HTERT RPE-1 (cell line): ENCODE data around the gene VASH1.

Experiments used
- in situ Hi-C: fragments of 300-500 bp; cut with MboI; formaldehyde crosslinking; loops from 4 replicates; pipeline ENCODE4 v1.14.3; 2020; ENCODE audit warnings: low sequenced_read_pairs

VASH1 gene

DNA sequence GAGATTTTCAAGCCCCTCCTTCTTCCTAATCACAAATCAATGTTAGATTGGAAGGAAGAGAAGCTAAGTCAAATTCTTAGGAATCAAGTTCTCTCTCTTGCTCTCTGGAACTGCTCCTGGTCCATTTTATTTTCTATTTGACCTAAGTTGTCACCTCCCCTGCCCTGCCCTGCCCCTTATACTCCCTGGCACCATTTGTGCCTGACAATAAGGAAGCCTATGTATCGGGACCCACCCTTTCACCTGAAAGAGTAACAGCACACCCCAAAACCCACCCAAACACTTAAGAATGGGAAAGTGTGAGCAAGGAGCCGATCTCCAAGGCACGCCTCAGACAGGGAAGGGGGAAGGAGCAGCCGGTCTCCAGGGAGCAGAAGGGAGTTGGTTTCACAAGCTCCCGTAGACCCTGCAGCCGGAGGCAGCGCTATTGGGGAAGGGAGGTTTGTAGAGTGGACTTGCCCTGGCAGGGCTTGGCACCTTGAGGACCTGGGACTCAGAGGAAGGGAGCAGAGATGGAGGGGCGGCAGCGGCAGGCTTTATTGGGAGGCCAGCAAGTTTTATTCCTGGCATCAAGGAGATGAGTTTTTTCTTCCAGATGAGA lies 66.5 kb downstream of the VASH1 start:
- in situ Hi-C loops: no loop called here

DNA sequence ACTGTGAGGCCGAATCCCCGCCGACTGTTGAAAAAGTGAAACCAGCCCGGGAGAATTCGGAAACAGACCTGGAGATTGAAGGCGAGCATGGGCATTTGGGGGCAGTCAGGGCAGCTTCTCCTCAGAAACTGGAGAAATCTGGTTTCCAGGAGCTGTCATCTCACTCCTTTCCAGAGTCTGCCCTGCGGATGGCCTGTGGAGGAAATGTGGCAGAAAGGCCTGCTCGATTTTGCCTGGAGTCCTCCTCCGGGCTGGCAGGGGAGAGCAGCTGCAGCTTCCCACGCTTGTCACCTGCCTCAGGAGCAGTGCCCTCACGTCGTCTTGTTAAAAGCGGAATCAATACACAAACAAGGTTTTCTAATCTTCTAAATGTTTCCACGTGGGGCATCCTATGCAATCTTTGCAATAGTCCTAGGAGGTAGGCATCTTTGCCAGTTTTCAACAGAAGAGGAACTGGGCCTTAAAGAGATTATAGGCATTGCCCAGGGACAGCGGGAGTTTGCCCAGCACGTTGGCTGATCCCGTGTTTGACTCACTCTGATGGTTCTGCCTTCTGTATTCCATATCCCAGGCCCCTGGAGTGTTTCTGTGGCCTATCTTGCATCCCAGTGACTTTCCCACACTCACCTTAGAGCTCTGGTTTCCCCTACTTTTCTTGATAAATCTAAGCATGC lies 67.2 kb downstream of the VASH1 start:
- in situ Hi-C loops: no loop called here

DNA sequence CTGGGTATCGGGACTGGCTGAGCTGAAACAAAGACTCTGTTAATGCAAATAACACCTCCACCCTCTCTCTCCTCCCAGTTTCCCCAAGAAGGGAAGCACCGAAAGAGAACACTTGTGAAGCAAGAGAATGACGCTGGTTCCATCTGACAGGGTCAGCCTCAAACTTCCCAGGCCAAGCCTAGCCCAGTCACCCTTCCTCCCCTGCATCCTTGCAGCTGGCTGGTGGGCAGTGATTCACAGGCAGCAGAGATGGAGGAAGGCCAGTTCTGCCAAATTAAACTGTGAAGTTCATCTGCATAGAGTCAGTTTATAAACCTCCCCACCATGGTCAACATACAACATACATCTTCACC lies 67.7 kb downstream of the VASH1 start:
- in situ Hi-C loops: no loop called here

DNA sequence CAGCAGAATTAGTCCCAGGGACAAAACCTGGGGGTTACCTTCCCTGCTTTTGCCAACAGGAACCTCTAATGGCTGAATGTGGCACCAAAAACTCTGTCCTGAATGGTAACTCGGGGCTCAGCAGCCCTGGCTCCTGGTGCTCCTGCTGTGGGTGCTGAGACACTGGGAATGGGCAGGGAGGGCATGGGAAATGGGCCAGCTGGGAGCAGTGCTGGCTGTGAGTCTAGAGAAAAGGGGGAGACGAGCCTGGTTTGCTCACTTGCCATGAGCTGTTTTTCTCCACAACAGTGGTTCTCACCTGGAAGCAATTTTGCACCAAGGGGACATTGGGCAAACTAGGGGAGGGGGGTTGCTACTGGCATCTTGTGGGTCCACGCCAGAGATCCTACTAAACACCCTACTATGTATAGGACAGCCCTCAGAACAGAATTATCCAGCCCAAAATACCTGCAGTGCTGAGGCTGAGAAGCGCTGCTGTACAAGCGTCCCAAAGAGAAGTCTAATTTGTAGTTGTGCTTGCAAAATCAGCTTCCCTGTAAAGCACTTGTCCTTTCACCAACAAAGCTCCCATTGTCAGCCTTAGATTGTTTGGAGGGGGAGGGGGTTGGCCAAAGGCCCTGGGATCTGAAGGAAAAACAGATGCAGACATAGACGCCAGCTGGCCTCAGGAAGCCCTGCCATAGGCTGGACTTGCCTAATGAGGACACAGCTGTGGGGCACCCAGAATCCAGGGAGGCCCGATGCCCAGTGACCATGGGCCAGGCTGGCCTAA lies 68.6 kb downstream of the VASH1 start:
- in situ Hi-C loops: no loop called here

DNA sequence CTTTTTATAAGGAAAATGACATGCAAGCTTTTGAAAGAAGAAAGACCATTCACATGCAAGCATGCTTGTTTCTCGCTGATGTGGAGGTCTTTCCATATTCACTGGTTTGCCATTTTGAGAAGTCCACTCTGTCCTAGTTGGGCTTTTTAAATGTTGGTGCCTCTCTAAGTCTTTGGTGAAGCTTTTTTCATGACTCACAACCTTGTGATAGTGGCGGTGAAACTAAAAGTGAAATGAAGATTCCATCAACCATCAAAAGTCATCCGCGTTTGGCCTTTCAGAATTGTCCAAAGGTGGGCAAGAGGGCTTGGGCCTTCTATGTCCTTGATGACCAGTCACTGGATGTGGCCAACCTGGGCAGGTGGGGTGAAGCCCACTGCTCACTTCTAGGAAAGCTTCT lies 69.3 kb downstream of the VASH1 start:
- in situ Hi-C loops: no loop called here

DNA sequence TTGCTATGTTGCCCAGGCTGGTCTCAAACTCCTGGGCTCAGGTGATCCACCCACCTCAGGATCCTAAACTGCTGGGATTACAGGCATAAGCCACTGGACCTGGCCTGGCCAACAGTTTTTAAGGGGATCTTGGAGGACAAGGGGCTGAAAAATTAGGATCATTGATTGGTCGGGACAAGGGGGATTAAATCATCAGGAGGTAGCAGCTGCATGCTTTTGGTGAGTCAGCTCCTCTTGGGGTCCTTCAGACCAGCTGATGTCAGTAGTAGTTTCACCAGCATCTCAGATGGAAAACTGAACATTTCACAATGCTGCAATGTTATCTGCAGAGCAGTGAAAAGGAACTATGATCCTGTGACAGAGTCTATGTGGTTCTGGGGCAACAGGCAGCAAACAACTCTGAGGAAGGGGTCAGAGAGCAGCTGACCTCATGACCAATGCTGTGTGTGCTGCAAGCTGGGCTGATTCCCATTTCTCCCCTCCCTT lies 71.3 kb downstream of the VASH1 start:
- in situ Hi-C loops: no loop called here
